AG04450 (cell line): ENCODE data around the gene PNKD. TPM values are rescaled to one million over a fixed set of nuclear protein-coding genes. Genes with fewer than 3 reads are reported as not detected.

Experiments used
- CTCF ChIA-PET: fragments of 300-600, 350-600 bp; formaldehyde crosslinking; extraction: SDS; loops from one replicate; lab custom pipeline; 2022; ENCODE audit warnings: antibody characterized with exemption, inconsistent platforms; lab: Charles Lee
- POLR2A ChIA-PET: fragments of 350-600 bp; formaldehyde crosslinking; extraction: SDS; loops from one replicate; lab custom pipeline; 2021; ENCODE audit warnings: antibody characterized with exemption, inconsistent platforms; lab: Yijun Ruan, JAX
- DNase-seq: peaks from one replicate; pipeline ENCODE4 v3.0.0-alpha.2; 2011; ENCODE audit warnings: low read depth, low spot score
- H3K27ac ChIP-seq: one replicate; pipeline ENCODE4 v1.5.1; 2012; ENCODE audit warnings: low read depth, low read length, control low read depth
- H3K27me3 ChIP-seq: one replicate; pipeline ENCODE4 v1.6.0; 2012; ENCODE audit warnings: low read length; ENCODE audit not compliant: control insufficient read depth, insufficient read depth
- H3K4me3 ChIP-seq: 2 replicates; pipeline ENCODE4 v1.5.1; 2011; ENCODE audit warnings: mild to moderate bottlenecking, low read depth, low read length, control low read depth
- H3K9me3 ChIP-seq: 2 replicates; pipeline ENCODE4 v1.5.1; 2012; ENCODE audit warnings: low read length; ENCODE audit not compliant: control insufficient read depth, insufficient read depth
- polyA plus RNA-seq: library from polyadenylated mRNA; depleted of rRNA; stranded (reverse); fragments of >200 nt; gene quantifications from 2 replicates; pipeline ENCODE4 v1.2.3, GENCODE V29; 2011
- TF ChIP-seq, protein P1 (sequence below): IDR thresholded peaks from 2 replicates; pipeline ENCODE4 v1.5.1; 2011; ENCODE audit warnings: low read depth, low read length, control low read depth, inconsistent platforms

PNKD gene
- polyA plus RNA-seq, 1 experiment = 32.1 TPM

DNA sequence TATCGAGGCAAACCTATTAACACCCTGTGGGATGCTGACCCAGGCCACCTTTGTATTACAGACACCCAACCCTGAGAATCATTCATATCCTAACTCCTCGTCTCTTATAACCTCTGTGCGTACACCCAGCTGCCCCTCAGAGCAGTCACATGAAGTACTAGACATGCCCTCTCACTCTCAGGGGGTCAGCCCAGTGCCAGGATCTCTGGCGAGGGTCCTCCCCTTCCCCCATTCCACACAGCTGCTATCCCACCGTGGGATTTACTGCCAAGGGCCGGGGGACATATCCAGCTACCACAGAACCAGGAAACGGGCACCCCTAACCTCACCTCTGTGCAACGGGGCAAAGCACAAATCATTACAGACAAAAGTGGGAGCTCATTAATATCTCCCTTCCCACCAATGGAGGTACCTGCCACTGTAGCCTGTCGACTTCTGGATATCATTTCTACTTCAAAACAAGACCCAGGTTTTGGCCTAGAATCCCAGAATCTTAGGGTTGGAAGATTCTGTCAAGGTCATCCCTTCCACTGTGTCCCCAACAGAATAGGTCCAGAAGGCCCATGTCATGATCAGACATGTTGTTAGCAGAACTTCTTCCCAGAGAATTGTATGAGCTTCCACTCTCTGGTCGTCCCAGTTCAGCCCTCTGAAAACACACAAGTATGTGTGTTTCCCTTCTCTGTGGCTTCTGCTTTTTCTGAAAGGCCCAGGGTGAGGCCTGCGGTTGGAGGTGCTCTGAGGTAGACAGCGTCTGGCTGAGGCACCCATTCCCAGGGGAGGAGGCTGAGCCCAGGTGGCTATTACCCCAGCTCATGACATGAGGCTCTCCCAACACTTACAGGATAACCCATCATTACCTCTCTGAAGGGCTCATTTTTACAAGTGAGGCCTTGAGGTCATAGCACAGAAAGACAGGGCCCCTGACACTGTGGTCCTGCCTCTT lies 20.3 kb downstream of the PNKD start:
- POLR2A ChIA-PET = no interaction called here
- TF ChIP-seq, protein P1, sequence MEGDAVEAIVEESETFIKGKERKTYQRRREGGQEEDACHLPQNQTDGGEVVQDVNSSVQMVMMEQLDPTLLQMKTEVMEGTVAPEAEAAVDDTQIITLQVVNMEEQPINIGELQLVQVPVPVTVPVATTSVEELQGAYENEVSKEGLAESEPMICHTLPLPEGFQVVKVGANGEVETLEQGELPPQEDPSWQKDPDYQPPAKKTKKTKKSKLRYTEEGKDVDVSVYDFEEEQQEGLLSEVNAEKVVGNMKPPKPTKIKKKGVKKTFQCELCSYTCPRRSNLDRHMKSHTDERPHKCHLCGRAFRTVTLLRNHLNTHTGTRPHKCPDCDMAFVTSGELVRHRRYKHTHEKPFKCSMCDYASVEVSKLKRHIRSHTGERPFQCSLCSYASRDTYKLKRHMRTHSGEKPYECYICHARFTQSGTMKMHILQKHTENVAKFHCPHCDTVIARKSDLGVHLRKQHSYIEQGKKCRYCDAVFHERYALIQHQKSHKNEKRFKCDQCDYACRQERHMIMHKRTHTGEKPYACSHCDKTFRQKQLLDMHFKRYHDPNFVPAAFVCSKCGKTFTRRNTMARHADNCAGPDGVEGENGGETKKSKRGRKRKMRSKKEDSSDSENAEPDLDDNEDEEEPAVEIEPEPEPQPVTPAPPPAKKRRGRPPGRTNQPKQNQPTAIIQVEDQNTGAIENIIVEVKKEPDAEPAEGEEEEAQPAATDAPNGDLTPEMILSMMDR = no peak
- DNase-seq = no peak
- H3K9me3 ChIP-seq = no peaks in the 10 kb centered on the region
- H3K27me3 ChIP-seq = no peaks in the 10 kb centered on the region
- CTCF ChIA-PET = interaction anchor here (0.5 to 5.6 kb wide), 6 partner anchors 11 to 193 kb away, joined by 4 to 64 read pairs (median 8); partner anchors contain the start of genes AAMP, CATIP and PNKD
- peak overlapping the region; percentile 81 for H3K4me3 ChIP-seq
- peak overlapping the region; percentile 57 for H3K27ac ChIP-seq

DNA sequence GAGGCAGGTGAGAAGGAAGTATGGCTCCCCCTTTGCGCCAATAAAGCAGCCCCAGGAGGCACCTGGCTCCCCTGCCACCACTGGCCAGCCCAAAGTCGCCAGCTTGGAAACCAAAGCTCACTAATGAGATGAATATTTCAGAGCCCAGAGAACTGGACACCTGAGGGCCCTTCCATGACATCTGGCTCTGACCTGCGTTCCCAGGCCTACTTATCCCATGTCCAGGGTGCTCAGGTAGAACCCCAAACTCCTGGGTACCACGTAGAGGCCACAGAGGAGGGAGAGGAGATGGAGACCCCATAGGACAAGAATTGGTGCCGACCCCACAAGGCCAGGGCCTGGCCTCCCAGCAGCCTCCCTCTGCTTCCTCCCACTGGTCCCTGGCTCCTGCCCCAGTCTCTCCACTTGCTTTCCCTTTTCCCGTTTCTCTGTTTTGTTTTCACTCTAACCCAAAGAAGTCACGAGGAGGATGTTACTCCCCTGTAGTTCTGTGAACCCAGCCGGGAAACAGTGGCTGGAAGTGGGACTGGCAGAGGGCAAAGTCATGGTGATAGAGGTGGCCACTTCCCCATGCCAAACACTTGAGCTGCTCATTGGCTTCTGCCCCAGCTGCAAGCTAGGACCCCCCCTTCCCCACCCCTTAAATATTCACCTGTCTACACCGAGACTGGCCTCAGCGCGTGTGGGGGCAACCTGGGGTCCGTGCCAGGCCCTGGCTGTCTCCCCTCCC lies 21.2 kb downstream of the PNKD start:
- H3K27me3 ChIP-seq = no peaks in the 10 kb centered on the region
- no peaks in the 10 kb centered on the region for H3K9me3 ChIP-seq
- TF ChIP-seq, protein P1 = no peak
- H3K27ac ChIP-seq = peak overlapping the region; percentile 57
- ChIA-PET CTCF (interaction anchor here (0.7 to 5.6 kb wide), 6 partner anchors 10 to 175 kb away, joined by 4 to 64 read pairs (median 10); partner anchors contain the start of genes AAMP, CATIP and PNKD), POLR2A (interaction anchor here (2.0 kb wide), 1 partner anchor 105 kb away, joined by 6 read pairs; no protein-coding TSS in a partner anchor)
- peak overlapping the region; percentile 81 for H3K4me3 ChIP-seq
- DNase-seq = no peak

DNA sequence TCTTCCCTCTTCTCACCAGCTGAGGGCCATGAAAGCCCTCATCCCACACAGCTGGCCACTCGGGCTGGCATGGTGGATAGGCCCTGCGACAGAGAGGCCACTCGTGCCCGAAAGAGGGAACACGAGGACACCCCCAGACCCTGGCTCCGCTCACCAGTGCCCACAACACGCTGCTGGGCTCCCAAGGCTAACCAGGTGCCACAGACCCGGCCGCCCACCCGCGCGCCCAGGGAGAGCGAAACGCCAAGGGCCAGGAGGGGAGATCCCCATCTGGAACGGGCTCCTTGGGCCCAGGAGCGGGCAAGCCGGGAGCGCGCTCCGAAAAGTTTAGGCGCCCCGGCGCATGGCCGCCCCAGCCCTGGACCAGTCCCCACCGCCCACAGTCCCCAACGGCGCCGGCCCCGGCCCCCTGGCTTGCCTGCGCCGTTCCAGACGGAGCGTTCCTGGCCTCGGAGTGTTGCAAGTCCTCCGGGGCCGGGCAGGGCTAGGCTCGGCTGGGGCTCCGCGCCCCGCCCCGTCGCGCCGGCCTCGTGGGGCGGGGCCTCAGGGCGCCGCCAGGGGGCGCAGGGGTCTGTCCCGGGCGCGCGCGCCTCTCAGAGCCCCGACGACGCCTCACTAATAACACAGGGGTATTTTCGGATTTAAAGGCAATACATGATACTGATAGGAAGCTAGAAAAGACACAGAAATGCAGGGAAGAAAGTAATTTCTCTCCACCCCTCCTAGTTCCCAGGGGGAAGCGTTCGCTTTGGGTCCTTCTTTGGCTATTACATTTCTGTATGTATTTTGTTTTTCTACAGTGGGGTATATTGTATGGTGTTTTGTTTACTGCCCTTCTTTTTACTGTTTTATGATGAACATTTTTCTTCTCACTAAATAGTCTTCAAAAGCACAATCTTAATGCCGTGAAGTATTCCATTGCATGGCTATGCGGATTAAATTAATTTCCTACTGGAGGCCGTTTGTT lies 22.0 kb downstream of the PNKD start, which contains the start of gene TMBIM1:
Gene TMBIM1 (minus strand): TSS at position 456 of the 967 bp plus-strand sequence. CDS start 10,362 bp downstream, outside the sequence.
- TF ChIP-seq, protein P1 = peak; percentile 58
- no peak for DNase-seq
- ChIA-PET CTCF (interaction anchor here (0.6 to 5.6 kb wide), 35 partner anchors 8 to 783 kb away, joined by 3 to 64 read pairs (median 3); partner anchors contain the start of genes AAMP, CATIP and PNKD), POLR2A (interaction anchor here (2.0 kb wide), 1 partner anchor 104 kb away, joined by 6 read pairs; no protein-coding TSS in a partner anchor)
- Histone ChIP-seq H3K27ac (peak within 1 kb of the TSS; percentile 57), H3K9me3 (no peaks in the 10 kb centered on the region), H3K4me3 (peak within 1 kb of the TSS; percentile 81), H3K27me3 (no peaks in the 10 kb centered on the region)

DNA sequence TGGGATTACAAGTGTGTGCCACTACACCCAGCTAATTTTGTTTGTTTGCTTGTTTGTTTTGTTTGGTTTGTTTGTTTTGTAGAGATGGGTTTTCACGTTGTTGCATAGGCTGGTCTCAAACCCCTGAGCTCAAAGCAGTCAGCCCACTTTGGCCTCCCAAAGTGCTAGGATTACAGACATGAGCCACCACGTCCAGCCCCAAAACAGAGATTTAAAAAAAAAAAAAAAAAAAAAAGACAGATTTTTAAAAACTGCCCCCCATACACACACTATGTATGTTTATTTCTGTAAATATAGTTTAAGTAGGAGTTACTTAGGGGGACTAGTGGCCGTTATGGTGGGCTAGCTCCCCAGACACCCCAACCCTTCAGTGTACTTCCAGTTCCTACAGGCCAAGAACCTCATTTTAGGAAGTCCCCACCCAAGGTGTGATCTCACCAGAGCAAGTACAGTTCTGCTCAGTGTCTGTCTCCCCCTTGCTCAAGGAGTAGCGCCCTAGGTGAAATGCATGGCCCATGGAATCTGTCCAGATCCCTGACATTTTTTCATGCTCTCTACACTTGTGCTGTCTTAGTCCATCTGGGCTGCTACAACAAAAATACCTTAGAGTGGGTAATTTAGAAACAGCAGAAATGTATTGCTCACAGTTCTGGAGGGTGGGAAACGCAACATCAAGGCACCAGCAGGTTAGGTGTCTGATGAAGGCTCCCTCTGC lies 23.6 kb downstream of the PNKD start:
- TF ChIP-seq, protein P1 = no peak
- H3K9me3 ChIP-seq = no peaks in the 10 kb centered on the region
- ChIA-PET CTCF (interaction anchor here (0.7 to 5.6 kb wide), 5 partner anchors 8 to 101 kb away, joined by 6 to 64 read pairs (median 7); partner anchors contain the start of gene CATIP), POLR2A (no interaction called here)
- no peaks in the 10 kb centered on the region for H3K27me3 ChIP-seq
- no peak overlapping the region for H3K27ac ChIP-seq
- H3K4me3 ChIP-seq = no peak overlapping the region
- DNase-seq = no peak
